GM12873 (cell line): ENCODE results near the gene VCAM1.

Experiments
- CTCF ChIP-seq: IDR thresholded peaks from 2 replicates; pipeline ENCODE4 v1.5.1; 2012; ENCODE audit warnings: low read depth, mild to moderate bottlenecking, moderate library complexity, low read length, control low read depth; ENCODE audit not compliant: insufficient read depth; ENCODE audit errors: missing control alignments

Gene VCAM1

GRCh38 chr1:100775483-100775882 lies 55.9 kb downstream of the VCAM1 start:
- TF ChIP-seq CTCF, result no peak

GRCh38 chr1:100778748-100779147 lies 59.2 kb downstream of the VCAM1 start:
- no peak for TF ChIP-seq CTCF

- no peak for TF ChIP-seq CTCF
Measured at GRCh38 chr1:100780814-100781213, 61.3 kb downstream of the VCAM1 start.

GRCh38 chr1:100782473-100783039 lies 63.0 kb downstream of the VCAM1 start:
- TF ChIP-seq CTCF, result no peak

- TF ChIP-seq CTCF, result no peak
Measured at GRCh38 chr1:100785470-100786052, 66.0 kb downstream of the VCAM1 start.

- no peak for TF ChIP-seq CTCF
Measured at GRCh38 chr1:100786870-100787269, 67.3 kb downstream of the VCAM1 start.
